Measurements from ENCODE around the gene FOXO6. TPM values are rescaled to one million over a fixed set of nuclear protein-coding genes. Genes with fewer than 3 reads are reported as not detected.

Gene FOXO6
- total and polyA plus RNA-seq, 2 donors from 2014 or later = 0.47 to 1.0 TPM

DNA sequence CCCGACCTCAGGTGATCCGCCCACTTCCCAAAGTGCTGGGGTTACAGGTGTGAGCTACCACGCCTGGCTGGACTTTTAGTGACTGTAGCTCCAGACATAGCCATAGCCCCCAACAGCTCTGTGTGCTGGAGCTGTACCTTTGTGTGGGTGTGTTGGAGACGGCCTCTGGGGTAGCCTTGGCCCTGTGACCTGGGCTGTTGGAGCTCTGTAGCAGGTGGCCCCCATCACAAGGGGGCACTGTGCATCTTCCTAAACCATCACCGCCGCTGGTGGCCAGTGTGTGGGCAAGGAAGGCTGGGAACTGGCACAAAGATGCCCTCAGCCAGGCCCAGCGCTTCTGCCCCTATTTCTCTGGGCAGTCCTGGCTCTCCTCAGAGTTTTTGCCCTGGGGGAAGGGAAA, 38.4 kb upstream of the FOXO6 start:
- Histone ChIP-seq H3K4me1 (ENCODE audit: control insufficient read depth in 2 of 3, insufficient read depth in 2 of 3, low read depth in 1 of 3, low read length in 3 of 3) (no peaks in the 10 kb centered on the region), H3K27me3 (ENCODE audit: control insufficient read depth, insufficient read depth, low read length) (no peaks in the 10 kb centered on the region), H3K9me3 (ENCODE audit: control insufficient read depth in 2 of 3, insufficient read depth in 1 of 3, low read length in 3 of 3) (no peaks in the 10 kb centered on the region), H3K9ac (ENCODE audit: low read length in 3 of 3) (no peak overlapping the region), H3K27ac (ENCODE audit: low read depth in 2 of 2, low read length in 2 of 2) (no peak overlapping the region), H3K4me3 (ENCODE audit: low read length in 3 of 3) (no peak overlapping the region), H3K36me3 (ENCODE audit: control insufficient read depth in 2 of 3, insufficient read depth in 3 of 3, low read length in 3 of 3) (no peaks in the 10 kb centered on the region)
- FAIRE-seq (no peak), DNase-seq (peak in 3 of 5 donors; percentile 35 to 43 (median 38))
- peak; percentile 51 for TF ChIP-seq CTCF (IDR thresholded peaks at IDR 0.05; ENCODE audit: borderline replicate concordance, extremely low read depth, insufficient read depth)
- intact Hi-C loops (cut with DNase I) = no loop called here

GRCh38 chr1:41323243-41323642, 38.0 kb upstream of the FOXO6 start:
- FAIRE-seq = no peak
- H3K9ac ChIP-seq (ENCODE audit: low read length in 3 of 3) = no peak overlapping the region
- no peaks in the 10 kb centered on the region for H3K9me3 ChIP-seq (ENCODE audit: control insufficient read depth in 2 of 3, insufficient read depth in 1 of 3, low read length in 3 of 3)
- intact Hi-C loops (cut with DNase I) = no loop called here
- no peak for DNase-seq
- no peaks in the 10 kb centered on the region for H3K27me3 ChIP-seq (ENCODE audit: control insufficient read depth, insufficient read depth, low read length)
- no peak overlapping the region for H3K4me3 ChIP-seq (ENCODE audit: low read length in 3 of 3)
- TF ChIP-seq CTCF (IDR thresholded peaks at IDR 0.05; ENCODE audit: borderline replicate concordance, extremely low read depth, insufficient read depth) = no peak
- H3K4me1 ChIP-seq (ENCODE audit: control insufficient read depth in 2 of 3, insufficient read depth in 2 of 3, low read depth in 1 of 3, low read length in 3 of 3) = no peaks in the 10 kb centered on the region
- no peaks in the 10 kb centered on the region for H3K36me3 ChIP-seq (ENCODE audit: control insufficient read depth in 2 of 3, insufficient read depth in 3 of 3, low read length in 3 of 3)
- H3K27ac ChIP-seq (ENCODE audit: low read depth in 2 of 2, low read length in 2 of 2) = no peak overlapping the region

- intact Hi-C loops (cut with DNase I) = no loop called here
- DNase-seq = no peak
- no peak overlapping the region for H3K4me3 ChIP-seq (ENCODE audit: low read length in 3 of 3)
- H3K9me3 ChIP-seq (ENCODE audit: control insufficient read depth in 2 of 3, insufficient read depth in 1 of 3, low read length in 3 of 3) = no peaks in the 10 kb centered on the region
- H3K36me3 ChIP-seq (ENCODE audit: control insufficient read depth in 2 of 3, insufficient read depth in 3 of 3, low read length in 3 of 3) = no peaks in the 10 kb centered on the region
- no peaks in the 10 kb centered on the region for H3K27me3 ChIP-seq (ENCODE audit: control insufficient read depth, insufficient read depth, low read length)
- no peak for FAIRE-seq
- no peak overlapping the region for H3K9ac ChIP-seq (ENCODE audit: low read length in 3 of 3)
- TF ChIP-seq CTCF (IDR thresholded peaks at IDR 0.05; ENCODE audit: borderline replicate concordance, extremely low read depth, insufficient read depth) = no peak
- no peak overlapping the region for H3K27ac ChIP-seq (ENCODE audit: low read depth in 2 of 2, low read length in 2 of 2)
- H3K4me1 ChIP-seq (ENCODE audit: control insufficient read depth in 2 of 3, insufficient read depth in 2 of 3, low read depth in 1 of 3, low read length in 3 of 3) = no peaks in the 10 kb centered on the region
Measured at GRCh38 chr1:41325801-41326200, 35.4 kb upstream of the FOXO6 start.

- Histone ChIP-seq H3K36me3 (ENCODE audit: control insufficient read depth in 2 of 3, insufficient read depth in 3 of 3, low read length in 3 of 3) (no peaks in the 10 kb centered on the region), H3K27me3 (ENCODE audit: control insufficient read depth, insufficient read depth, low read length) (no peaks in the 10 kb centered on the region), H3K27ac (ENCODE audit: low read depth in 2 of 2, low read length in 2 of 2) (no peak overlapping the region), H3K4me1 (ENCODE audit: control insufficient read depth in 2 of 3, insufficient read depth in 2 of 3, low read depth in 1 of 3, low read length in 3 of 3) (peaks cover 0 to 3% (median 0%) of the 10 kb centered on the region in 3 donors), H3K9ac (ENCODE audit: low read length in 3 of 3) (no peak overlapping the region), H3K4me3 (ENCODE audit: low read length in 3 of 3) (no peak overlapping the region), H3K9me3 (ENCODE audit: control insufficient read depth in 2 of 3, insufficient read depth in 1 of 3, low read length in 3 of 3) (no peaks in the 10 kb centered on the region)
- DNase-seq (no peak), FAIRE-seq (no peak)
- intact Hi-C loops (cut with DNase I) = no loop called here
- no peak for TF ChIP-seq CTCF (IDR thresholded peaks at IDR 0.05; ENCODE audit: borderline replicate concordance, extremely low read depth, insufficient read depth)
Measured at GRCh38 chr1:41327383-41327999, 33.7 kb upstream of the FOXO6 start.

Measured in kidney (tissue), 14 donors.